Non-pigmented ciliary epithelial cell (primary cell): ENCODE measurements around the gene MICAL3.
"Not testable (repeated sequence)": the region's sequence is repeated elsewhere in the genome, so short reads cannot be mapped to it uniquely, and the experiment has no call there.

Source experiments
- DNase-seq: peaks from one replicate; pipeline ENCODE4 v3.0.0-alpha.2; 2010; ENCODE audit warnings: low read depth

Gene MICAL3

DNA sequence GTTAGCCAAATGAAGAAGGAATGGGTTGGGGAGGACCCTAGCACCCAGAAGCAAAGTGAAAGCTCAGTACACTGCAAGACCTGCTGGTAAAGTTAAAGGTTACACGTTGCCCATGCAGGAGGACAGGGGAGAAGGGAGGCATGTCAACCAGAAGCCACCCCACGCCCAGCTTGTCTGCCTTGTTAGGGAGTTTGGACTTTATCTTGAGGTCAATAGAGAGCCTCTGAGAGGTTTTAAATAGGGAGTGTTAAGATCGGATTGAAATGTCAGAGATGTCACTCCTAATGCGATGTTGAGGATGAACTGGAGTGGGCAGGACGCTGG lies 34.7 kb upstream of the MICAL3 start:
- no peak for DNase-seq

DNA sequence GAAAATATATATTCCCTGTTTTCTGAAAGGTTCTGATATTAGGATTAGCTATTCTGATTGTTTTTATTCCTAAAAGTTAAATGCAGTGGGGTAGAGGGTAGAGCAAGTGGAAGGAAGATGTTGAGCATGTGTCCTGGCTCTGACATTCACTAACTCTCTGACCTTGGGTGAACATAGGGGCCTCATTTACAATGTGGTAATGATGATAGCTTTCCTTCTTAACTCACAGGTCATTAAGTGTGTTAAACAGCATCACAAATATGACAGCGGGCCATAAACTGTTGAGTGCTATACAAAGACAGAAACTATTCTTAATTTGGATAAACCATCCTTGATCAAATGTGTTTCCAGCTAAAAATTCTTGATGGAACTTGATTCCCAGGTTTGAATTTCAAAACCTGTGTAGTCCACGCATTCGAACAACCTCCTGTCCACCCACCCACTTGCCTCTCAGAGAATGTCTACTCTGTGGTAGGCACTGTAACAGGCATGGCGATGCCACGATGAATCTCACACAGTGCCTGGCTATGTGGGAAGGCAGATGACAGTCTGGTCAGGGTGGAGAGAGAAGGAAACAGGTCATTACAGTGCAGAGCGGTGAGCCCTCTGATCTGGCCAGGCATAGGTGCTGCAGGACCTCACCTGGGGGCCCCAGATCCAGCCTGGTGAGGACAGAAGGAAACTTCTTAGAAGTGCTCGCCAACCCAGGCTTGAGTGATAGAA lies 34.2 kb upstream of the MICAL3 start:
- no peak for DNase-seq

DNA sequence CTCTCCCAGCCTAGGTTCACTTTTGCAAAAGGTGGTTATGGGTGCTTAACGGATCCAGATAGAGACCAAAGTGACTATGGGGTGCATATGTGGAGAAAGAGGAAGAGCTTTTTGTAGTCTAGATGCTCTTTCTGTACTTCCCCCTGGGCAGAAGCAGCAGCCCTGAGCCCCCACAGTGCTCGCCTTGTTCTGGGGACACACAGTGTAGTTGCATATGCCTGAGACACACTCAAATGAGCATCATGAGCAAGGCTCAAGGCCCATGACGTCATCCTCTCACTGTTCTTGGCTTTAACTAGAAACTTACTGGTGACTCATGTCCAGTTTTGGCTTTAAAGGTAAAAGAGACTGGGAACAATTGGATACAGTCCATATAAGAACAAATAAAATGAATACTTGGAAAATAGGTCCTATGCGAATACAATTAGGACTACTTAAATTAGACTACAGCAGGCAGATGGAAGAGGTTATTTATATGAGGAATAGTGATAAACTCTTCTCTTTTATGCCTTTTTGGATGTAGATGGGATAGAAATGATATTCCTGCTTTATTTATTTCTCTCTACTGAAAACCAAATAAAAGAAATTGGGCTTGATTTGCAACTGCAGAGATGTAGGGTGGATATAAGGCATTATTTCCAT lies 33.3 kb upstream of the MICAL3 start:
- DNase-seq: peak; percentile 96

DNA sequence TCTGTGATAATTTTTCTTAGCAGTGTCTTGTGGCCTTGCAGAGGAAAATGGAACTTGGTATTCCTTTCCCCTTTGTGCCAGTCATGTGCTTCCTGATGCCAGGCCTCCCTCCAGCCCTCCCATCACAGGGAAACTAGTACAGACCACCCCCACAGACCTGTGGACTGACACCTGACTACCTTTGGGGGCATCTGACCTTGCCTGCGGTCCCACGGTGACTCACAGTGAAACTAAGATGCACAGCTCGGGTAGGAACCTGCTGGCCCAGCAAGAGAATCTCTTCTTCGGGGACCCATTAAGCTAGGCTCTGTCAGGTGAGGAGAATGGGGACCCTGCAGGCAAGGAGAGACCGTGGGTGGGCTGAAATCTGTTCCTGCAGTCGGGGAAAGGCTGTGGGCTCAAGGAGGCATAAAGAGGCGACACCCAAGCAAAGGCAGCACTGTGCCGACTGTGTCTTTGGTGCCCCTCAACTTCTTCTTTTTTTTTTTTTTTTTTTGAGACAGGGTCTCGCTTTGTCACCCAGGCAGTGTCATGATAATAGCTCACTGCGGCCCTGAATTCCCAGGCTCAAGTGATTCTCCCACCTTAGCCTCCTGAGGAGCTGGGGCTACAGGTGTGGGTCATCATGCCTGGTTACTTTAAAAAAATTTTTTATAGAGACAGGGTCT lies 32.6 kb upstream of the MICAL3 start:
- DNase-seq: no peak

DNA sequence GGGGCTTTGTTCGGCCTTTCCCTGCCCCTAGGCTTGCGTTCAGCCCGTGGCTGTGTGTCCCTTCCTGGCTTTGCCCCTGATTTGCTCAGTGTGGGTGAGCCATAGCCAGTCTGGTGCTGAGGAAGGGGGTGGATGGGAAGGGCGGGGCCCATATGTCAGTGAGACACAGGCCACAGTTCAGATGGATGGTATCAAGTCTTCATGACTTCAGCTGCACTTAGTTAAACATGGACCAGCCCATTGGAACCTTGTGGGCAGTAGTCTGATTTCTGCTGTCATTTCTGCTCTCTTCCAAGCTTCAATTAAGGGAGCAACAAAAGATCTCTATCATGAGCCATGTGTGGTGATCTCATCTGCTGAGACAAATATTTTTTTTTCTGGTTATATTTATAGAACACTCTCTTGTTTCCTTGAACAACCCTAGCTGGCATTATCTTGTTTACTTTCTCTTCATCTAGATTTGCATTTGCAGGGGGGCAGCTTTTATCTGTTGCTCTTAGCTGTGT lies 31.9 kb upstream of the MICAL3 start:
- DNase-seq: no peak

DNA sequence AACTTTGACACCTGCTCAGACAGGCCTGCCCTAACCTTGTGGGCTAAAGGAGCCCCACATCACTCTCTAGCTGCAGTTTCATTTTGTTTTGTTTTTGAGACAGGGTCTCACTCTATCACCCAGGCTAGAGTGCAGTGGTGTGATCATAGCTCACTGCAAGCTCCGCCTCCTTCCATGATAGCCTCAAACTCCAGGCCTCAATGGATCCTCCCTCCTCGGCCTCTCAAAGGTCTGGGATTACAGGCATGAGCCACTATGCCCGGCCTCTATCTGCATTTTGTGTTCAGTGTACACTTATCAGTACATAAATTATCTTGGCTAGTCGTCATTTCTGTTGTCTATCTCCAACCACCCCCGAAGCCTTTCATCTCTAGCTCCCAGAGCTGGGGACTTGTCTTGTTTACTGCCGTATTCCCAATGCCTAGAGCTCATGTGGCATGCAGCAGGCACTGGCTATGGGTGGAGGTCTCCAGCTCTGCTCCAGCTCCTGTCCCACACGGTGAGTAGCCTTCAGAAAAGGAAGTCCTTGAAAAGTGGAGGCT lies 31.3 kb upstream of the MICAL3 start:
- DNase-seq: no peak

DNA sequence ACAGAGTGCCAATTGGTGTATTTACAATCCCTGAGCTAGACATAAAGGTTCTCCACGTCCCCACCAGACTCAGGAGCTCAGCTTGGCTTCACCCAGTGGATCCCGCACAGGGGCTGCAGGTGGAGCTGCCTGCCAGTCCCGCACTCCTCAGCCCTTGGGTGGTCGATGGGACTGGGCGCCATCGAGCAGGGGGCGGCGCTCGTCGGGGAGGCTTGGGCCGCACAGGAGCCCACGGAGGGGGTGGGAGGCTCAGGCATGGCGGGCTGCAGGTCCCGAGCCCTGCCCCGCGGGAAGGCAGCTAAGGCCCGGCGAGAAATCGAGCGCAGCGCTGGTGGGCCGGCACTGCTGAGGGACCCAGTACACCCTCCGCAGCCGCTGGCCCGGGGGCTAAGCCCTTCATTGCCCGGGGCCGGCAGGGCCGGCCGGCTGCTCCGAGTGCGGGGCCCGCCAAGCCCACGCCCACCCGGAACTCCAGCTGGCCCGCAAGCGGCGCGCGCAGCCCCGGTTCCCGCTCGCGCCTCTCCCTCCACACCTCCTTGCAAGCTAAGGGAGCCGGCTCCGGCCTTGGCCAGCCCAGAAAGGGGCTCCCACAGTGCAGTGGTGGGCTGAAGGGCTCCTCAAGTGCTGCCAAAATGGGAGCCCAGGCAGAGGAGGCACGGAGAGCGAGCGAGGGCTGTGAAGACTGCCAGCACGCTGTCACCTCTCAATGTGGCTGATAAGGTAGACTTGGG lies 29.0 kb upstream of the MICAL3 start:
- not testable (repeated sequence) for DNase-seq

DNA sequence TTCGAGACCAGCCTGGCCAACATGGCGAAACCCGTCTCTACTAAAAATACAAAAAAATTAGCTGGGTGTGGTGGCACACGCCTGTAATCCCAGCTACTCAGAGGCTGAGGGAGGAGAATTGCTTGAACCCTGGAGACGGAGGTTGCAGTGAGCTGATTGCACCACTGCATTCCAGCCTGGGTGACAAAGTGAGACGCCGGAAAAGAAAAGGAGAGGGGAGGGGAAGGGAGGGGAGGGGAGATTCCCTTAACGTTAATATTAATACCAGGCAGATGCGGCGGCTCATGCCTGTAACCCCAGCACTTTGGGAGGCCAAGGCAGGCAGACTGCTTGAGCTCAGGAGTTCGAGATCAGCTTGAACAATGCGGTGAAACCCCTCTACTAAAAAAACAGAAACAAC lies 26.8 kb upstream of the MICAL3 start:
- not testable (repeated sequence) for DNase-seq

DNA sequence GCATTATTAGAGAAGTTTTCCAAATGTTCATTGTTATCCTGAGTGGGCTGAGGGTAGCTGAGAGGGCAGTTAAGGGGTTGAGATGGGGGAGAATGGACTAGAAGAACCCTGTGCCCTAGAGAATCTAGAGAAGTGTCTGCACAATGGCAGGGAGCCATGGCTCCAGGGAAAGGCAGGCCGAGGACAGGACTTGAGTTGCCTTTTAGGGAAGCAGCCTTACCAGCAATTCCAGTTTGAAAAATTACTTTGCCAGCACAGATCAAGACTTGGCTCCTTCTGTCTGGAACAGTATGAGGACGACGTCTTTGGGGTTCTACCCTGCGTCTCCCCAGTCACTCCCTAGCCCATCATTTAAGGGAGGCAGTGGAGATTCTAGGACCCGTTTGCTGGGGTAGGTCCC lies 25.7 kb upstream of the MICAL3 start:
- no peak for DNase-seq

DNA sequence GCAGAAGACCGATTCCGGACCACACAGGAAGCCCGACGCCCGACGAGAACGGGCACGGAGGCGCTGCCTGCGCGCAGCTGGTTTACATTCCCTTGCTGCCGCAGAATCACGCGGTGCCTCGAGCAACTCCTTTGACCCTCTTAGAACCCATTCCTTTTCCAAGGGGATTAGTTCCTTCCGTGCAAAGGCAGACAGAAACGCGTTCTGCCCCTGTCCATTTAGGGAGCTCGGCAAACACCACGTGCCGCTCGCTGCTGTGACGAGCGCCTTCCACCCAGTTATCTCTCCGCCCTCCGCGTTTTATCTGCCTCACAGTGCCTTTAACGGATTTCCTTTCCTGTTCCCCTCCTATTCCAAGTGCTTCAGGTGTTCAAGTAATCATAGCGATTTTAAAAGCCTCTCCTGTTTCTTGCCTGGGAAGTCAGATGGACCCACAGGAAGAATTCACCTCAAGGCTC lies 24.1 kb upstream of the MICAL3 start:
- no peak for DNase-seq

DNA sequence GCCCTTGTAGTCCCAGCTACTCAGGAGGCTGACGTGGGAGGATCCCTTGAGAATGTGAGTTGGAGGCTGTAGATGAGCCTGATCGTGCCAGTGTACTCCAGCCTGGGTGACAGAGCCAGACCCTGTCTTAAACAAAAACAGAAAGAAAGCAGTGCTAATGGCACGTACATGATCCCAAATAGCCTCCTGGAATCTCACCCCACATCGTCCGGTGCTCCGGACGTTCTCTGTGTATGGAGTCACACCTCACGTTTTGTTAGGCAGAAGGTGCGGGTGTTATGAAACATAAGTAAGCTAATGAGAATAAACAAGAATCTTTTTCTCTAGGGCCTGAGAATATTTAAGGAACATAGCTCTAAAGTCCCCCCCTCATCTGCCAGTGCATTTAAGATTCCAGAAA lies 23.7 kb upstream of the MICAL3 start:
- no peak for DNase-seq

DNA sequence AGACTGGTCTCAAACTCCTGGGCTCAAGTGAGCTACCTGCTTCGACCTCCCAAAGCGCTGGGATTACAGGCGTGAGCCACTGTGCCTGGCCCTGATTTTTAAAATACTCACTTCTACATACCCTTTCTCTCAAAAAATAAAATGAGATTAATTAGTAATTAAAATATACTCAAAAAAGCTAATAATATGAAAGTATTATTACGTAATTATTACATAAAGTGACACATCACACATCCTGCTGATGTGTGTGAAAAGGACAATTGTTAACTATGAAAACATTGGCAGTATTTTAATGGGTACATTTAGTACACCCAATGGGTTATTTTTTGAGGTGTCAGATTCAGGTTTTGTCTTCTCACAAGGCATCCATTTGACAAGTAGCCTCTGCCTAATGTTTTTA lies 21.4 kb upstream of the MICAL3 start:
- DNase-seq: no peak

DNA sequence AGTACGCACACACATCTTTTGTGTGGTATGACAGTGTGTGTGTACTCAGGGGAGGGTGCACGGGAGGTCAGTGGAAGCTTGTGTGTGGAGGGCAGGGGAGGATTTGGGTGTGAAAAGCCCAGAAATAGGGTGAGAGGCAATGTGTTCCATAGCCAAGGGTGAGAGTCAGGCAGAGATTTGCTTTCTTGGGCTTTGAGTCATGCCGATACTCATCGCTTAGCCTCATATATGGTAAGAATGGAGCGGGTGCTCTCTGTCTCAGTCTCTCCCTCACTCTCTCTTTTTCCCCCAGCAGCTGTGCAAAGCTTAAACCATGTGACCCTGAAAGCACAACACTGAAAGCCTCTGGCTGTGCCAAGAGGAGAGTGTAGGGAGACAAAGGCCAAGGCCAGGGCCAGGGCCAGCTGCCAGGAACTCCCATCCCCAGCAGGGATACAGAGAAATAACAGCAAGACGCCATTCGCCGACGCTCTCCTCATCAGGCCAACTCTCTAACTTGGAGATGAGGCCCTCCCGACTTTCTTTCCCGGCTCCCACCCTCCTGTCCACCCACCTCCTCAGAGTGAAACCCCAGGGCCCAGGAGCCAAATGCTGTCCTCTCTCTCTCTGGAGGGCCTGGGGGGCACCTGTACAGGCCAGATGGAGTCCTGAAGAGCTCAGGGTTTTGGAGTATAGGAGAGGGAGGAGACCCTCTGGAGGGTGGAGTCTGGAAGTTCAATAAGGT lies 20.3 kb upstream of the MICAL3 start:
- DNase-seq: no peak

DNA sequence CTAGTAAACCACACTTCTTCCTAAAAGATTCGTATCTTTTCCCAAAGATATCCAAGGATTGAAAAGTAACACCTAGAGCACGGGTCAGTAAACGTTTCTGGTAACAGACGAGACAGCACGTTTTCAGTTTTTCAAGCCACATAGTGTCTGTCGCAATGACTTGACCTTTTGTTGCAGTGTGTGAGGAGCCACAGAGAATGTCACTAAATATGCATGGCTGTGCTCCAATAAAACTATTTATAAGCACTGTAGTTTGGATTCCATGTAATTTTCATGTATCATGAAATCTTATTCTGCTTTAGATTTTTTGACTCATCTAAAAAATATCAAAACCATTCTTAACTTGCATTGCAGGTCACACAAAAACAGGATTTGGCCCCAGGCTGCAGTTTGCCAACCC lies 18.3 kb upstream of the MICAL3 start:
- no peak for DNase-seq

DNA sequence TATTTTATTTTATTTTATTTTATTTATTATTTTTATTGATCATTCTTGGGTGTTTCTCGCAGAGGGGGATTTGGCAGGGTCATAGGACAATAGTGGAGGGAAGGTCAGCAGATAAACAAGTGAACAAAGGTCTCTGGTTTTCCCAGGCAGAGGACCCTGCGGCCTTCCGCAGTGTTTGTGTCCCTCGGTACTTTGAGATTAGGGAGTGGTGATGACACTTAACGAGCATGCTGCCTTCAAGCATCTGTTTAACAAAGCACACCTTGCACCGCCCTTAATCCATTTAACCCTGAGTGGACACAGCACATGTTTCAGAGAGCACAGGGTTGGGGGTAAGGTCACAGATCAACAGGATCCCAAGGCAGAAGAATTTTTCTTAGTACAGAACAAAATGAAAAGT lies 16.5 kb upstream of the MICAL3 start:
- DNase-seq: not testable (repeated sequence)

DNA sequence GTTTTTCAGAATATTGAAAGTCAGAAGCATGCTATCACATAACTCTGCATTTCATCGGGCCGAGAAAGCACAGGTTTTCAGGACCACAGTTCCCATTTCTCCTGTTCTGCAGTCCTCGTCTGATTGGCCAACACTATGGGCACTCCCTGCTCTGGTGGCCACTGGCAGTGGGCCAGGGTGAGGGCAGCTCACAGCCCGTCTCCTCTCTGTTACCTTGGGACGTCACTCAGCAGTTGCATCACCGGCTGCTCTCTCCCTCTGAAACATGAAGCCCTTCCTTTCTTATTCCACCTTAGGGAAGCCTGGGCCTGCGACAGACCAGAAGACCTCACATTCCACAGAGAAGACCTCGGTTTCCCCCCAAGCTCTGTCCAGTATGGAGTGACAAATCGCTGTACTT lies 11.4 kb upstream of the MICAL3 start:
- DNase-seq: no peak

DNA sequence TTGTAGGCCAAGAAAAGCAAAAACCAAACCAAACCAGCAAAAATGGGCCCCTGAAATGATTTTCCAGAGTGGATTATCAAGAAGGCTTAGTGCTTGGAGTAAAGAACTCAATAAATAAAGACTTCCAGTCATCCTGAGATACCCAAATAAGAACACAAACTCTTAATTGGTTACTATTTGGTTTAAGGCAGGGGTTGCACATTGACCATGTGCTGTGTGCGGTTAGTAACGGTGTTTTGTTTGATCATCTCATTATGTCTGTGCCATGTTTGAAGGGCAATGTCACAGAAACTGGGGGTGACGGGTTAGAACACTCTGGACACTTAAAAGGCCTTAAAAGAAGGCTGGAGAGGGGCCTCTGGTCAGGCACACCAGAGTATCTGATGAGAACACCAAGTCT lies 9.7 kb upstream of the MICAL3 start:
- no peak for DNase-seq

DNA sequence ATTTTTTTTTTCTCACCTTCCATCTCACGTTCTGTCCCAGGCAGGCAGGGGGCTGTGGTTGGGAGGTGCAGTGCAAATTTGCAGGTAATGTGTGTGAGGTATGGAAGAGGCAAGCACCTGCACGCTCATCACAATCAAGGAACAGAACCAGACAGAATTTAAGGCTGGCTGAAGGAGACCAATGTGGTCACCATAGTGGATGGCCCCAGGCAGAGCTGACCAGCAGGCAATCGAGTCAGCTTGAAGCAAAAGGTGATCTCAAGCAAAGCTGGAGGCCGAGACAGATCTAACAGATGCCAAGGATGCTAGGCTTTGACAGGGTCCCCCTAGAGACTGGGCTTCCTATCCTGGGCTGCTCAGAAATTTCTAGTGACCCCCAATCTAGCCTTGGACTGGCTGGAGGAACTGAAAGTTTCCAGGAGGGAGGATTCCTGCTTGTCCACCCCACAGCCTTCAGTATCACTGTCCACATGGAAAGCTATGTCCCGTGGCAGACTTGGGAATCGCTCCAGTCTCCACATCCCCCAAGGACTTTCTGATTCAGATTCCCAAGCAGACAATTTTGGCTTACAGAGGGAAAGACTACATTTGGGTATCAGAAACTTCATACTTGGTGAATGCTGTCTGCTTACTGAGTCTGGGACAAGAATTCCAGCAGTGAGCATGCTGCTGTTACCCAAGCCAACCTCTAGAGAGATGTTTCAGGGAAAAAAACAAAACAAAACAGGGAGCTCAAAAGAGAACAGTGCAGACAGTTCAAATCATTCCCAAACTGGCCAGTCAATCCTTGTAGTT lies 9.0 kb upstream of the MICAL3 start:
- DNase-seq: no peak

DNA sequence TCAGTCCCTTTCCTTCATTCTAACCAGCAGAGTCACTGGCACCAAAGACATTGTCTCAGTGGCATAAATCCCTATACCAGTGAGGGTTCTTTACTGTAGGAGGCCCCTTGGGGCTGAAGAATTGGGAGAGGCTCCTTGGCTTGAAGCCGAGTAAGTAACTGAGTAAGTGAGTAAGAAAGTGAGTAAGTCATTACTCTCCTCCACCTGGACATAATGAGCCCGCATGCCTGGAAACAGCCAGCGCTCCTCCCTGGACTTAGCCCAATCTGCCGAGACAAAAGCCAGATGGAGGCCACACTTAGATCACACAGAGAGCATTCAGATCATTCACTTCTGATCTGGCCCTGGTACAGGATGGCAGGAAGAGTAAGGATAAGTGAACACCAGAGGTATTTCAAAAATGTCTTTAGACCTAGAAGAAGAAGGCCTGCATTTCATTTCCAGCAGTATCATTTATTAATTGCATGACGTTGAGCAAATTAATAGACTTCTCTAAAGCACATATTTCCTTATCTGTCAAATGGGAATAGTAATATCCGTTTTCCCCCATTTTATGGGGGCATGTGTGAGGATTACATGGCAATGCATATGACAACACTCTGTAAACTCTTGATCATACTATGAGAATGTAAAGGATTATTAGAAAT lies 8.2 kb upstream of the MICAL3 start:
- no peak for DNase-seq

DNA sequence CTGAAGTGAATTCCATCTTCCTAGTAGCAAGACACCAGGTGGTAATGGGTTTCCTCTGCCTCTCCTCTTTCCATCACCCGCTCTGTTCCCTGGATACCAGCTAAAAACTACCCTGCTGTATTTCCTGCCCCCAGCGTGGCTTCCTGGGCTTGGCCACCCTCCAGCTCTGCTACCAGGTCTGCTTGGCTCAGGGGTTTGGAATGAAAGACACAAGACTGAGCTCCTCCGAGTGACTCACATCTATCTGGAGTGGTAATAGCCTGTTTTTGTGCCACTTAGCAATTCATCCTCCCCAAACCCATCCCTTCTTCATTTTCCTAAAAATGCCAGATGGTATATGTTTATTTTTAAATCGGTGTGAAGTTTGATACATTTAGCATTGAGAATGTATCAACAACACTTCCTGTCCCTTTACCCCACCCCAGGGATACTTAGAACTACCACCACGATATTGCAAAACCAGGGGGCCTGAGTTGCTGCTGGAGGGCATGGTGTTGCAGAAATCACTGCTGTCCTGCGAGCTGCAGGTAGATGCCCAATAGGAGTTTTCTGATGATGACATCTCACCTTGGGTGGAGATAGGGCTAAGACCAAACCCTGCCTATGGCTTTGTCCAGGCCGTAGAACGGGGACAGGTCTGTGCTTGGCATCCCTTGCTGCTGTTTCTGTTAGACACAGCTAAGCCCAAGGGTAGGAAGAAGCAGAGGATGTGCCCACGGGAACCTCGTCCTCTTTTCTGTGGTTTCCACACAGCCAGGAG lies 7.5 kb upstream of the MICAL3 start:
- peak; percentile 83 for DNase-seq
